ENCODE measurements around the gene ESYT2. TPM values are rescaled to one million over a fixed set of nuclear protein-coding genes. Genes with fewer than 3 reads are reported as not detected.
A peak's percentile ranks its signal among the peaks of the same experiment; 100 is the strongest.

Gene ESYT2
- total and polyA plus RNA-seq, 9 of the 15 experiments (the other 6 are each of a cell fraction or from before 2014, with no cell fraction given) = 5.8 to 86.9 (median 64.7) TPM

GRCh38 chr7:158830211-158830723 lies 958 bp upstream of the ESYT2 start:
- Histone ChIP-seq H3K9me1 (ENCODE audit: control insufficient read depth, insufficient read depth, low read length) (no peaks in the 10 kb centered on the region), H3K4me1 (replicated peaks in 1 of 2; ENCODE audit: control insufficient read depth in 2 of 2, insufficient read depth in 2 of 2, low read length in 2 of 2) (peaks cover 41 to 42% of the 10 kb centered on the region in 2 experiments), H2AFZ (ENCODE audit: low read depth, low read length) (peak overlapping the region; percentile 77), H3K4me2 (ENCODE audit: insufficient read depth, low read length) (peak overlapping the region; percentile 81), H3K27ac (ENCODE audit: extremely low read depth, low read depth, low read length) (peak overlapping the region; percentile 98), H3K9ac (ENCODE audit: insufficient read depth in 1 of 2, low read depth in 2 of 2, low read length in 2 of 2) (peak overlapping the region; percentile 86 to 99), H3K9me3 (replicated peaks; ENCODE audit: control insufficient read depth, insufficient read depth, low read depth, low read length) (no peaks in the 10 kb centered on the region), H3K79me2 (ENCODE audit: control insufficient read depth, insufficient read depth, low read length) (peaks cover 40% of the 10 kb centered on the region), H3K4me3 (peak overlapping the region; percentile 67), H4K20me1 (replicated peaks; ENCODE audit: control insufficient read depth, insufficient read depth, low read length) (peaks cover 14% of the 10 kb centered on the region; the same call in 1 of the 2 replicates), H3K27me3 (ENCODE audit: control insufficient read depth in 2 of 2, insufficient read depth in 2 of 2, low read length in 2 of 2) (no peaks in the 10 kb centered on the region), H3K36me3 (ENCODE audit: control insufficient read depth, insufficient read depth, low read length) (peaks cover 7% of the 10 kb centered on the region)
- intact Hi-C loops (cut with micrococcal nuclease) = loop anchor here (1.0 to 5.0 kb wide), 2 partner anchors 31 to 147 kb away; no protein-coding TSS in a partner anchor
- ChIA-PET CTCF (ENCODE audit: low intra/inter-chr PET ratio) (interaction anchor here (0.6 to 0.7 kb wide), 2 partner anchors 26 to 117 kb away, joined by 3 to 4 read pairs; partner anchors contain the start of gene DYNC2I1), POLR2A (interaction anchor here (0.6 to 3.4 kb wide), 13 partner anchors 9 to 146 kb away, joined by 3 to 24 read pairs (median 7); no protein-coding TSS in a partner anchor)
- in situ Hi-C loops (cut with MboI) = no loop called here
- FAIRE-seq = no peak
- ATAC-seq = peak; percentile 1; the same call in 1 of the 3 replicates
- DNase-seq (ENCODE audit: extremely low read depth in 1 of 4, low spot score in 3 of 4) = no peak
- WGBS (ENCODE audit: insufficient coverage, low coverage, missing lambda C conversion rate) = 4% methylated on average over 14 of the region's 14 CpGs
- BruUV-seq (replicated peaks) = no TSS peak
- peak; percentile 59; the same call in 1 of the 2 replicates for TF ChIP-seq ZNF644 (tag; IDR thresholded peaks at IDR 0.05; ENCODE audit: low read depth)
- peak; percentile 58 for TF ChIP-seq SMARCE1 (IDR thresholded peaks at IDR 0.05)
- TF ChIP-seq POLR2AphosphoS2 (IDR thresholded peaks at IDR 0.05; ENCODE audit: low read length) = 0 out of 2 replicates have a peak, but pooled peaks have one; percentile 8
- no peak for TF ChIP-seq OTX1 (CRISPR knock-in tag; IDR thresholded peaks at IDR 0.05)
- peak; percentile 60; the same call in 1 of the 2 replicates for TF ChIP-seq FOXJ2 (tag; IDR thresholded peaks at IDR 0.05)
- TF ChIP-seq ZNF586 (CRISPR knock-in tag; conservative IDR thresholded peaks at IDR 0.05) = no peak
- peak in 1 of 3 experiments; percentile 5; a peak in 1 of 6 replicates for TF ChIP-seq ZBTB11 (CRISPR knock-in tag; IDR thresholded peaks at IDR 0.05)
- peak; percentile 30; the same call in 1 of the 2 replicates for TF ChIP-seq PTTG1 (tag; IDR thresholded peaks at IDR 0.05; ENCODE audit: low read depth)
- TF ChIP-seq MIER1 (IDR thresholded peaks at IDR 0.05; ENCODE audit: low read depth) = peak; percentile 39; the same call in 1 of the 2 replicates
- peak; percentile 2 for TF ChIP-seq WHSC1 (IDR thresholded peaks at IDR 0.05; ENCODE audit: low read length)
- no peak for TF ChIP-seq SRSF1 (IDR thresholded peaks at IDR 0.05; ENCODE audit: low read depth, low read length)
- peak; percentile 45 for TF ChIP-seq POU5F1 (IDR thresholded peaks at IDR 0.05; ENCODE audit: borderline replicate concordance, low read depth, low read length, partially characterized antibody)
- no peak for TF ChIP-seq MYC (IDR thresholded peaks at IDR 0.05; ENCODE audit: low read depth, low read length)
- 0 out of 2 replicates have a peak, but pooled peaks have one; percentile 14 for TF ChIP-seq MYC (CRISPR knock-in tag; IDR thresholded peaks at IDR 0.05; ENCODE audit: borderline replicate concordance, low read depth)
- 0 out of 2 replicates have a peak, but pooled peaks have one; percentile 29 for TF ChIP-seq SMARCA4 (IDR thresholded peaks at IDR 0.05)
- TF ChIP-seq ZC3H4 (CRISPR knock-in tag; IDR thresholded peaks at IDR 0.05; ENCODE audit: borderline replicate concordance) = 0 out of 2 replicates have a peak, but pooled peaks have one; percentile 19
- 0 out of 2 replicates have a peak, but pooled peaks have one; percentile 47 for TF ChIP-seq TOE1 (IDR thresholded peaks at IDR 0.05; ENCODE audit: borderline replicate concordance)
- TF ChIP-seq TOE1 (CRISPR knock-in tag; IDR thresholded peaks at IDR 0.05; ENCODE audit: borderline replicate concordance, low read depth) = no peak

Data from K562 (cell line).